NAMALWA (cell line): Measurements from ENCODE around the gene GMDS.

Experiments used
- DNase-seq: peaks from one replicate; pipeline ENCODE4 v3.0.0-alpha.2; 2015; ENCODE audit warnings: low spot score

The GMDS gene

GRCh38 chr6:1612974-1613306 is 632.5 kb downstream of the GMDS start:
- no peak for DNase-seq

- no peak for DNase-seq
Measured at GRCh38 chr6:1612299-1612973, 633.0 kb downstream of the GMDS start.

- DNase-seq: no peak
Measured at GRCh38 chr6:1611572-1612298, 633.7 kb downstream of the GMDS start.

GRCh38 chr6:1611322-1611571 is 634.2 kb downstream of the GMDS start:
- no peak for DNase-seq

- DNase-seq: no peak
Measured at GRCh38 chr6:1610497-1611321, 634.7 kb downstream of the GMDS start.

GRCh38 chr6:1609648-1610496 is 635.5 kb downstream of the GMDS start, which contains the start of gene FOXC1:
Gene FOXC1 (plus strand): TSS chr6:1609915. CDS start chr6:1610446, 531 bp downstream.
- DNase-seq: no peak

GRCh38 chr6:1609041-1609647 is 636.3 kb downstream of the GMDS start:
- DNase-seq: no peak

GRCh38 chr6:1608222-1609040 is 637.0 kb downstream of the GMDS start:
- DNase-seq: no peak

GRCh38 chr6:1607516-1608221 is 637.7 kb downstream of the GMDS start:
- no peak for DNase-seq

GRCh38 chr6:1606780-1607515 is 638.5 kb downstream of the GMDS start:
- DNase-seq: no peak

GRCh38 chr6:1605893-1606779 is 639.3 kb downstream of the GMDS start:
- DNase-seq: no peak

- no peak for DNase-seq
Measured at GRCh38 chr6:1605004-1605892, 640.2 kb downstream of the GMDS start.

- DNase-seq: peak; percentile 65
Measured at GRCh38 chr6:1604158-1605003, 641.0 kb downstream of the GMDS start.

- no peak for DNase-seq
Measured at GRCh38 chr6:1603708-1604107, 641.7 kb downstream of the GMDS start.

- DNase-seq: no peak
Measured at GRCh38 chr6:1602049-1602713, 643.2 kb downstream of the GMDS start.
